Smooth muscle cell (in vitro differentiated cells): ENCODE measurements around the gene MYL7. TPM values are rescaled to one million over a fixed set of nuclear protein-coding genes. Genes with fewer than 3 reads are reported as not detected.

Source experiments
- DNase-seq: peaks from one replicate; lab custom pipeline; 2025; ENCODE audit not compliant: unreplicated experiment; lab: John Stamatoyannopoulos, UW
- H2AFZ ChIP-seq: fragments of 200-600 bp; sonication (generic); 2 replicates; pipeline ENCODE4 v1.6.0; 2016; ENCODE audit warnings: antibody characterized with exemption, low read depth, mild to moderate bottlenecking
- H3F3A ChIP-seq: fragments of 200-600 bp; sonication (generic); 2 replicates; pipeline ENCODE4 v1.6.0; 2017; ENCODE audit warnings: antibody characterized with exemption, low read depth
- H3K27ac ChIP-seq: fragments of 200-600 bp; sonication (generic); 2 replicates; pipeline ENCODE4 v1.5.1; 2016; ENCODE audit warnings: low read depth, mild to moderate bottlenecking
- H3K27me3 ChIP-seq: fragments of 200-600 bp; sonication (generic); 2 replicates; pipeline ENCODE4 v1.6.1; 2016; ENCODE audit warnings: low read depth, mild to moderate bottlenecking
- H3K36me3 ChIP-seq: fragments of 200-600 bp; sonication (generic); 2 replicates; pipeline ENCODE4 v1.5.1; 2016; ENCODE audit warnings: low read depth
- H3K4me1 ChIP-seq: fragments of 200-600 bp; sonication (generic); 2 replicates; pipeline ENCODE4 v1.5.1; 2016; ENCODE audit warnings: low read depth
- H3K4me2 ChIP-seq: fragments of 200-600 bp; sonication (generic); 2 replicates; pipeline ENCODE4 v1.6.0; 2016; ENCODE audit warnings: mild to moderate bottlenecking
- H3K4me3 ChIP-seq: fragments of 200-600 bp; sonication (generic); 2 replicates; pipeline ENCODE4 v1.5.1; 2016; ENCODE audit warnings: mild to moderate bottlenecking
- H3K79me2 ChIP-seq: fragments of 200-600 bp; sonication (generic); 2 replicates; pipeline ENCODE4 v1.6.0; 2016; ENCODE audit warnings: low read depth, mild to moderate bottlenecking
- H3K9ac ChIP-seq: fragments of 200-600 bp; sonication (generic); 2 replicates; pipeline ENCODE4 v1.6.0; 2016; ENCODE audit warnings: low read depth
- H3K9me3 ChIP-seq: fragments of 200-600 bp; sonication (generic); replicated peaks from 2 replicates; pipeline ENCODE4 v1.5.1; 2016; ENCODE audit warnings: low read depth
- H4K20me1 ChIP-seq: fragments of 200-600 bp; sonication (generic); 2 replicates; pipeline ENCODE4 v1.6.0; 2016; ENCODE audit warnings: low read depth
- WGBS: methylation state at CpG from one replicate; pipeline ENCODE4 v1.1.7; 2016; ENCODE audit warnings: low lambda C conversion rate; 5-methylcytosine and 5-hydroxymethylcytosine counted together
- polyA plus RNA-seq: library from polyadenylated mRNA; unstranded; fragments of >200 nt; fragmentation: Nextera tagmentation; extraction: Ambion mirVana; gene quantifications from 2 replicates; pipeline ENCODE4 v1.2.1, GENCODE V29; 2016
- total RNA-seq: library from RNA; depleted of rRNA; stranded (reverse); fragments of >200 nt; gene quantifications from 2 replicates; pipeline ENCODE4 v1.2.3, GENCODE V29; 2014
- TF ChIP-seq, protein P1 (sequence below): fragments of 200-600 bp; sonication (generic); IDR thresholded peaks from 2 replicates; pipeline ENCODE4 v1.5.1; 2017; ENCODE audit warnings: borderline replicate concordance, mild to moderate bottlenecking, antibody characterized with exemption; ENCODE audit not compliant: insufficient read depth, poor library complexity, severe bottlenecking

The MYL7 gene
- total and polyA plus RNA-seq, 2 experiments from 2014 or later: 35.8 to 95.1 TPM

DNA sequence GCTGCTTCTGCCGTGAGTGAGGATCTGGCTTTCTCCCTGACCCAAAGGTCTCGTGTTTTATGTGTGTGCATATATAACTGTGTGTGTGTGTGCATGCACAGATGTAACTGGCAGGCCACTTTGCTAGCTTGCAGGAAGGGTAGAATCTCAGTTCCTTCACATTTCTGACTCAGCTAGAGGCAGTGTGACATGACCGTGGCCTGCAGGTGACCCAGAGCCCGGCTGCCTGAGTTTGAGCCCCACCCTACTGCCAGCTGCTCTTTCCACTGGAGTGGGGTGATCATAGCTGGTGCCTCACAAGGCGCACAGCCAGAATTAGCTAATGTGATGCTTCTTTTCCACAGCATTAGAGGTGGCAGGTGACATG is 9.3 kb upstream of the MYL7 start:
- peaks cover 4% of the 10 kb centered on the region for H3K4me1 ChIP-seq
- H3K9me3 ChIP-seq: no peaks in the 10 kb centered on the region
- no peaks in the 10 kb centered on the region for H4K20me1 ChIP-seq
- no peak overlapping the region for H3K4me3 ChIP-seq
- H3F3A ChIP-seq: no peaks in the 10 kb centered on the region
- no peak overlapping the region for H3K27ac ChIP-seq
- no peak overlapping the region for H2AFZ ChIP-seq
- no peak overlapping the region for H3K9ac ChIP-seq
- WGBS: 85% methylated on average over 5 of the region's 5 CpGs
- no peaks in the 10 kb centered on the region for H3K79me2 ChIP-seq
- DNase-seq: no peak
- TF ChIP-seq, protein P1, sequence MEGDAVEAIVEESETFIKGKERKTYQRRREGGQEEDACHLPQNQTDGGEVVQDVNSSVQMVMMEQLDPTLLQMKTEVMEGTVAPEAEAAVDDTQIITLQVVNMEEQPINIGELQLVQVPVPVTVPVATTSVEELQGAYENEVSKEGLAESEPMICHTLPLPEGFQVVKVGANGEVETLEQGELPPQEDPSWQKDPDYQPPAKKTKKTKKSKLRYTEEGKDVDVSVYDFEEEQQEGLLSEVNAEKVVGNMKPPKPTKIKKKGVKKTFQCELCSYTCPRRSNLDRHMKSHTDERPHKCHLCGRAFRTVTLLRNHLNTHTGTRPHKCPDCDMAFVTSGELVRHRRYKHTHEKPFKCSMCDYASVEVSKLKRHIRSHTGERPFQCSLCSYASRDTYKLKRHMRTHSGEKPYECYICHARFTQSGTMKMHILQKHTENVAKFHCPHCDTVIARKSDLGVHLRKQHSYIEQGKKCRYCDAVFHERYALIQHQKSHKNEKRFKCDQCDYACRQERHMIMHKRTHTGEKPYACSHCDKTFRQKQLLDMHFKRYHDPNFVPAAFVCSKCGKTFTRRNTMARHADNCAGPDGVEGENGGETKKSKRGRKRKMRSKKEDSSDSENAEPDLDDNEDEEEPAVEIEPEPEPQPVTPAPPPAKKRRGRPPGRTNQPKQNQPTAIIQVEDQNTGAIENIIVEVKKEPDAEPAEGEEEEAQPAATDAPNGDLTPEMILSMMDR: no peak
- H3K27me3 ChIP-seq: peaks cover under 1% of the 10 kb centered on the region
- no peaks in the 10 kb centered on the region for H3K36me3 ChIP-seq
- no peak overlapping the region for H3K4me2 ChIP-seq

- no peak overlapping the region for H3K27ac ChIP-seq
- H3K4me2 ChIP-seq: no peak overlapping the region
- no peak overlapping the region for H2AFZ ChIP-seq
- no peak for DNase-seq
- no peak overlapping the region for H3K9ac ChIP-seq
- peaks cover 7% of the 10 kb centered on the region for H3K27me3 ChIP-seq
- TF ChIP-seq, protein P1: no peak
- H3F3A ChIP-seq: no peaks in the 10 kb centered on the region
- H3K9me3 ChIP-seq: no peaks in the 10 kb centered on the region
- peaks cover 9% of the 10 kb centered on the region for H3K4me1 ChIP-seq
- no peaks in the 10 kb centered on the region for H3K79me2 ChIP-seq
- no peak overlapping the region for H3K4me3 ChIP-seq
- no peaks in the 10 kb centered on the region for H3K36me3 ChIP-seq
- H4K20me1 ChIP-seq: no peaks in the 10 kb centered on the region
- WGBS: 91% methylated on average over 18 of the region's 18 CpGs
Measured at GRCh38 chr7:44149571-44150465, 8.7 kb upstream of the MYL7 start.

GRCh38 chr7:44148961-44149536 is 7.9 kb upstream of the MYL7 start:
- H3F3A ChIP-seq: no peaks in the 10 kb centered on the region
- TF ChIP-seq, protein P1: no peak
- no peak overlapping the region for H2AFZ ChIP-seq
- H3K4me3 ChIP-seq: no peak overlapping the region
- WGBS: 94% methylated on average over 9 of the region's 9 CpGs
- no peaks in the 10 kb centered on the region for H3K79me2 ChIP-seq
- no peak overlapping the region for H3K4me2 ChIP-seq
- H3K9ac ChIP-seq: no peak overlapping the region
- H3K4me1 ChIP-seq: peaks cover 9% of the 10 kb centered on the region
- no peak overlapping the region for H3K27ac ChIP-seq
- peaks cover 7% of the 10 kb centered on the region for H3K27me3 ChIP-seq
- no peak for DNase-seq
- H4K20me1 ChIP-seq: no peaks in the 10 kb centered on the region
- no peaks in the 10 kb centered on the region for H3K36me3 ChIP-seq
- no peaks in the 10 kb centered on the region for H3K9me3 ChIP-seq
